GM12891 (cell line): ENCODE data around the gene CYP4V2.

Experiments
- DNase-seq: peaks from one replicate; pipeline ENCODE4 v3.0.0; 2011; ENCODE audit warnings: low spot score; ENCODE audit not compliant: insufficient read length
- FAIRE-seq: peaks from 2 replicates; lab custom pipeline; 2011; peaks lifted over from hg19 to GRCh38; lab: Jason Lieb, UNC
- PAX5 ChIP-seq: IDR thresholded peaks from 2 replicates; pipeline ENCODE4 v1.6.1; 2011; ENCODE audit warnings: low read length, moderate library complexity, mild to moderate bottlenecking; ENCODE audit not compliant: insufficient read depth, severe bottlenecking
- POLR2A ChIP-seq: IDR thresholded peaks from 2 replicates; pipeline ENCODE4 v1.6.1; 2011; ENCODE audit warnings: low read depth, low read length, control low read depth
- POLR2AphosphoS5 ChIP-seq: IDR thresholded peaks from 2 replicates; pipeline ENCODE4 v1.6.1; 2011; ENCODE audit warnings: low read depth, low read length, control low read depth
- POU2F2 ChIP-seq: IDR thresholded peaks from 2 replicates; pipeline ENCODE4 v1.6.1; 2011; ENCODE audit warnings: low read depth, mild to moderate bottlenecking, control low read depth, low read length, moderate library complexity
- SPI1 ChIP-seq: IDR thresholded peaks from 2 replicates; pipeline ENCODE4 v1.6.1; 2011; ENCODE audit warnings: low read depth, low read length, control low read depth
- TAF1 ChIP-seq: IDR thresholded peaks from 2 replicates; pipeline ENCODE4 v1.6.1; 2011; ENCODE audit warnings: low read depth, low read length, control low read depth

CYP4V2 gene

DNA sequence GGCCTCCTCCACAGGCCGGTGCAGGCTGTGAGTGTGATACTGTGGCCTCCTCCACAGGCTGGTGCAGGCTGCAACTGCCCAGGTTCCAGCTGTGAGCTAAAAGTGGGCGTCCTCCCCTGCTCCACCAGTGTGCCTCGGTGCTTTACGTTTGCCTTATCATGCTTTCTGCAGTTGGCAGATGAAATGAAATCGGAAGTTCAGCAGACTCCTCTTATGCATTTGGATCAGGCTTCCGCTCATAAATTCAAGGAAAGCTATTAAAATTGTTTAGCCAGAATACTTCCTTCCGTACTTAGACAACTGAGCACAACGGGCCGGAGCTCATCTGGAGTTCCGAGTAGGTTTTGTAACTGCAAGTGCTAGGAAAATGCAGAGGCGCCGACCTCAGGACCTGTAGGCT, 12.0 kb downstream of the CYP4V2 start:
- TF ChIP-seq POLR2AphosphoS5 (no peak), POLR2A (no peak), TAF1 (no peak), SPI1 (no peak), POU2F2 (no peak), PAX5 (no peak)
- no peak for DNase-seq
- FAIRE-seq = no peak

DNA sequence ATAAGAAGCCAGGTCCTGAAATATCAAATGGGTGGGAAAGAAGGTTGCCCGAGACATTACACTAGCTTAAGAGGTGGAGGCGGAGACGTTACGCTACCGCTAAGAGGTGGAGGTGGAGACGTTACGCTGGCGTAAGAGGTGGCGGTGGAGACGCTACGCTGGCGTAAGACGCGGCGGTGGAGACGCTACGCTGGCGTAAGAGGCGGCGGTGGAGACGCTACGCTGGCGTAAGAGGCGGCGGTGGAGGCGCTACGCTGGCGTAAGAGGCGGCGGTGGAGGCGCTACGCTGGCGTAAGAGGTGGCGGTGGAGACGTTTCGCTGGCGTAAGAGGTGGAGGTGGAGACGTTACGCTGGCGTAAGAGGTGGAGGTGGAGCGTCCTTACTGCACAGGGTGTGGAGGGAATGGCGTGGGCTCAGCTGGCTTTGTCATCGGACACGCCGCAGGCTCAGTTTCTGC, 12.8 kb downstream of the CYP4V2 start:
- DNase-seq = no peak
- TF ChIP-seq POLR2AphosphoS5 (no peak), PAX5 (no peak), POLR2A (no peak), TAF1 (no peak), POU2F2 (no peak)
- FAIRE-seq = no peak

DNA sequence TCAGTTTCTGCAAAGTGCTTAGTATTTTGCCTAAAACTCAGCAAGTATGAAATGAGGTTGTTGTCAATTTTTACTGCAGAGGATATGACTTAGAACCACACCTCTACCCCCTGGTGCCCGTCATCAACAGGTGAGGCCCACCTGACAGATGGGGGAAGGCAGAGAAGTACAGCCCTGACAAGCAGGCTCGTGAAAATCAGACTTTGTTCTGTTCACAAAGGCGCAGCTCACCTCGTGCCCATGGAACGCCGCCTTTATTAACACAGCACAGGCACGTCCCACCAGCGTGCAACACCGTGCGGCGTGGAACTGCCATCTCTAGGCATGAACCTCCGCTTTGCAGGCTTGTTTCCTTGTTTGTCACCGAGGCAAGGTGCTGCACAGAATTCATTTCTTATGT, 13.3 kb downstream of the CYP4V2 start:
- FAIRE-seq (no peak), DNase-seq (no peak)

GRCh38 chr4:186205156-186205555, 13.8 kb downstream of the CYP4V2 start:
- no peak for FAIRE-seq
- DNase-seq = no peak
- TF ChIP-seq POLR2AphosphoS5 (no peak), SPI1 (no peak), POLR2A (no peak), TAF1 (no peak), PAX5 (no peak)

More for the DNA sequence above, 13.3 kb downstream of the CYP4V2 start:
- TF ChIP-seq POLR2AphosphoS5 (no peak), POLR2A (no peak), SPI1 (no peak), PAX5 (no peak), POU2F2 (no peak), TAF1 (no peak)

DNA sequence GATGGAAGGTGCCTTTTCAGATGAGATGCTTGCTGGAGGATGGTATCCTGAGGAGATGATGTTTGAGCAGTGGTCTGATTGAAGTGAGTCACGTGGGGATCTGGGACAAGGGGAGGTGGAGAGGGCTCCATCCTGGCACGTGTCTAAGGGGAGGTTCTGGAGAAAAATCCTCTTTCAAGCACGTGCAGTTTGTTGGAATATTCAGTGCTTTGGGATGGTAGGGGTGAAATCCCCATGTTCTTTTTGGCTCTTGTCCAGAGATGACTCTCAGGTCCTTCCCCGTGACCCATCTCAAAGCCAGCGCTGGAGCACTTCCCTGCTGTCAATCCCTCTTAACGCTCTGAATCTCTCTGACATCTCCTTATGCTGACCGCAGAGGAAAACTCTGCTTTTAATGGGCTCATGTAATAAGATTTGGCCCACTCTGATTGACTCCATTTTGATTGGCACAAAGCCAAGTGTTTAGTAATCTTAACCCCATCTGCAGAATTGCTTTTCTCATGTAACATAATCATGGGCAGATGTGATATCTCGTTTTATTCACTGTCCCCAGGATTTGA, 25.2 kb downstream of the CYP4V2 start:
- TF ChIP-seq TAF1 (no peak), POLR2AphosphoS5 (no peak), SPI1 (no peak), PAX5 (no peak), POLR2A (no peak), POU2F2 (no peak)
- DNase-seq (no peak), FAIRE-seq (no peak)

DNA sequence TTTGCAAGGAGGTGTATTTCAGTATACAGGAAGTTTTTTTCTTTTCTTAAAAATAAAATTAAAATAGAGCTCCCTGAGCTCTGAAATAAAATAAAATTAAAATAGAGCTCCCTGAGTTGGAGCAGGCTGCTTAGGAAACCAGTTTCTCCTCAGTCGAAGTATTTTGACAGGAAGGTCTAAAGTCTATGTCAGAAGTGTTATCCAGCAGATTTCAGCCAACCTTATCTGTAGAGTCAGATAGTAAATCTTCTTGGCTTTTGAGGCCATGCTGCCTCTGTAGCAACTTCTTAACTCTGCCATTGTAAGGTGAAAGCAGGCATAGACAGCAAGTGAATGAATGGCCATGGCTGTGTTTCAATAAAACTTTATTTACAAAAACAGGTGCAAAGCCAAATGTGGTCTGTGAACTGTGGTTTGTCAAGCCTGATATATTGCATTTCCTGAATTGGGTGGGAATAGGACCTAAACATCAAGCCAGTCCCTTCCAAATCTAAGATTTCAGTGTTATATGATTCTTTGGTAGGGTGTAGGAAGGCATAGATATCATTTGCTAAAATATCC, 26.4 kb downstream of the CYP4V2 start:
- FAIRE-seq (no peak), DNase-seq (no peak)
- TF ChIP-seq PAX5 (no peak), POU2F2 (no peak)

DNA sequence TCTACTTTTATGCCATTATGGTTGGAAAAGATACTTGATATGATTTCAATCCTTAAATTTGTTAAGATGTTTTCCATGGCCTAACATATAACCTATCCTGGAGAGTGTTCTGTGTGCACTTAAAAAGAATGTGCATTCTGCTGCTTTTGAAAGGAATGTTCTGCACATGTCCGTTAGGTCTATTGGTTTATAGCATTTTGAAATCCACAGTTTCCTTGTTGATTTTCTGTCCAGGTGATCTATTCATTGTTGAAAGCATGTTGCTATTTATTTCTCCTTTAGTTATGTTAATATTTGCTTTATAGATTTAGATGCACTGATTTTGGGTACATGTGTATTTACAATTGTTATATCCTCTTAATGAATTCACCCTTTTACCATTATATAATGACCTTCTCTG, 30.3 kb downstream of the CYP4V2 start:
- FAIRE-seq (no peak), DNase-seq (no peak)
- TF ChIP-seq PAX5 (no peak), TAF1 (no peak), POLR2A (no peak), POLR2AphosphoS5 (no peak), POU2F2 (no peak), SPI1 (no peak)

DNA sequence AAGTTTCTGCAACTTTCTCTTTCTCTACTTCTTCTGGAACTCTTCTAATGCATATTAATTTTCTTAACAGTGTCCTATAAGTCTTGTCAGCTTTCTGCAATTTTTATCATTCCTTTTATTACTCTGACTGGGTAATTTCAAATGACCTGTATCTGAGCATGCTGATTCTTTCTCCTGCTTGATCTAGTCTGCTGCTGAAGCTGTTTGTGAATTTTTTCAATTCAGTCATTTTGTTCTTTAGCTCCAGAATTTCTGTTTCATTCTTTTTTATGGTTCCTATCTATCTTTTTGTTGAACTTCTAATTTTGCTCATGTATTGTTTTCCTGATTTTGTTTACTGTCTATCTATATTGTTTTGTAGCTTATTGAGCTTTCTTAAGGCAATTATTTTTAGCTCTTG, 34.5 kb downstream of the CYP4V2 start:
- FAIRE-seq = no peak

GRCh38 chr4:186226521-186227189, 35.3 kb downstream of the CYP4V2 start:
- no peak for FAIRE-seq
- DNase-seq = no peak
- TF ChIP-seq PAX5 (no peak), TAF1 (no peak), SPI1 (no peak), POLR2A (no peak), POLR2AphosphoS5 (no peak), POU2F2 (no peak)

More for the DNA sequence above, 34.5 kb downstream of the CYP4V2 start:
- TF ChIP-seq POU2F2 (no peak), POLR2A (no peak), PAX5 (no peak), SPI1 (no peak), POLR2AphosphoS5 (no peak), TAF1 (no peak)
- DNase-seq = no peak

- DNase-seq = no peak
- no peak for FAIRE-seq
Measured at GRCh38 chr4:186227221-186227620, 35.9 kb downstream of the CYP4V2 start, which contains the start of gene KLKB1. KLKB1 (plus strand) TSS chr4:186227507; CDS start chr4:186228196, 689 bp downstream.

More at GRCh38 chr4:186227221-186227620, 35.9 kb downstream of the CYP4V2 start, which contains the start of gene KLKB1:
- TF ChIP-seq SPI1 (no peak), PAX5 (no peak), TAF1 (no peak), POU2F2 (no peak), POLR2A (no peak), POLR2AphosphoS5 (no peak)
